Measurements from ENCODE around the gene ZNF652. TPM values are rescaled to one million over a fixed set of nuclear protein-coding genes. Genes with fewer than 3 reads are reported as not detected.

ZNF652 gene
- total and polyA plus RNA-seq, 2 of the 4 experiments (the other 2 are of a cell fraction), result 3.6 to 8.8 TPM

DNA sequence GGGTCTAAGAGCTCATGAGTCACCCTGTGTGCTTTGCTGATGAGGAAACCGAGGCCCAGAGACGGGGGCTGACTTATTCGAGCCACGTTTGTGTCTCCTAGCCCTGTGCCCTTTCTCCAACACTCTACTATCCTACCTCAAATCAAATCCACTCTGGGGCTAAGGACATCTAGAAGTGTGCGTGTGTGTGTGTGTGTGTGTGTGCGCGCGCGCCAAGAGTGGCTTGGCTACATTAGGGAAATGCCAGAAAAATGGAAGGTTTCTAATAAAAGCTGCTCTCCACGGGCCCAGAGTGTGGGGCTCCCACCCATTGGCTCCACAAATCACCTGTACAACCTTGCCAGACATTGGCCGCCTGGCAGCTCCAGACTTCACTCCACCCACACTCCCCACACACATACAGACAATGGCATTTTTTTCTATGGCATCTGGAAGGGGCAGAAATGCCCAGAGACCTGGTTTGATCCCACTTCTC is 101.2 kb downstream of the ZNF652 start:
- H3K4ac ChIP-seq (ENCODE audit: low read depth, low read length), result peak overlapping the region; percentile 47
- H2BK15ac ChIP-seq (ENCODE audit: low read depth, low read length), result no peak overlapping the region
- H3K18ac ChIP-seq (ENCODE audit: low read depth, low read length), result peak overlapping the region; percentile 63; the same call in 1 of the 2 replicates
- H3K9me1 ChIP-seq (ENCODE audit: insufficient read depth, low read length), result no peaks in the 10 kb centered on the region
- peak overlapping the region; percentile 28 to 78; a peak in 3 of 4 replicates for H4K8ac ChIP-seq (ENCODE audit: low read depth in 2 of 2, low read length in 2 of 2)
- no peak overlapping the region for H3K56ac ChIP-seq (ENCODE audit: extremely low read depth, insufficient read depth, low read length)
- H3K4me3 ChIP-seq (ENCODE audit: insufficient read depth, low read depth, low read length), result peak overlapping the region; percentile 46; the same call in 1 of the 2 replicates
- ChIA-PET POLR2A (ENCODE audit: unreplicated experiment) (interaction anchor here (0.7 to 1.0 kb wide), 2 partner anchors 26 to 486 kb away, joined by 4 read pairs; no protein-coding TSS in a partner anchor), CTCF (interaction anchor here (0.7 kb wide), 3 partner anchors 25 to 1076 kb away, joined by 3 to 11 read pairs (median 4); no protein-coding TSS in a partner anchor)
- in situ Hi-C loops (cut with MboI; ENCODE audit: low sequenced_read_pairs) (no loop called here), dilution Hi-C loops (cut with HindIII; ENCODE audit: low sequenced_read_pairs, unreplicated experiment) (no loop called here), intact Hi-C loops (cut with micrococcal nuclease) (no loop called here)
- no peaks in the 10 kb centered on the region for H4K20me1 ChIP-seq (ENCODE audit: insufficient read depth, low read length)
- TF ChIP-seq SMC3 (IDR thresholded peaks at IDR 0.05; ENCODE audit: low read depth, low read length), result no peak
- TF ChIP-seq NFE2L2 (IDR thresholded peaks at IDR 0.05; ENCODE audit: low read depth, low read length), result no peak
- peak; percentile 68 for TF ChIP-seq FOS (IDR thresholded peaks at IDR 0.05; ENCODE audit: low read depth, low read length)
- peak; percentile 64 for TF ChIP-seq CEBPB (IDR thresholded peaks at IDR 0.05; ENCODE audit: low read depth, low read length)
- no peak for TF ChIP-seq MAZ (IDR thresholded peaks at IDR 0.05; ENCODE audit: borderline replicate concordance, low read depth, low read length)
- H2BK120ac ChIP-seq (ENCODE audit: low read depth, low read length), result peak overlapping the region; percentile 39; the same call in 1 of the 2 replicates
- no peaks in the 10 kb centered on the region for H3K9me3 ChIP-seq (ENCODE audit: control insufficient read depth, insufficient read depth, low read length)
- peak; percentile 82 for DNase-seq
- H3K23ac ChIP-seq (ENCODE audit: low read depth, low read length), result 0 out of 2 replicates have a peak overlapping the region, but pooled peaks have one; percentile 2
- H2AK9ac ChIP-seq (replicated peaks; ENCODE audit: low read depth, low read length, poor library complexity), result no peak overlapping the region
- no peaks in the 10 kb centered on the region for H3K79me1 ChIP-seq (ENCODE audit: low read depth in 1 of 2, low read length in 2 of 2)
- no peak overlapping the region; the same call in 1 of the 2 replicates for H2AK5ac ChIP-seq (ENCODE audit: low read depth, low read length)
- peaks cover 2% of the 10 kb centered on the region; the same call in 1 of the 2 replicates for H3K4me1 ChIP-seq (ENCODE audit: control insufficient read depth, insufficient read depth, low read length)
- no peaks in the 10 kb centered on the region for H3K36me3 ChIP-seq (ENCODE audit: control insufficient read depth, insufficient read depth, low read length)
- H3K9ac ChIP-seq (ENCODE audit: low read depth, low read length), result no peak overlapping the region
- no peak overlapping the region for H3K14ac ChIP-seq (replicated peaks; ENCODE audit: low read depth, low read length)
- no peaks in the 10 kb centered on the region for H3K27me3 ChIP-seq (ENCODE audit: control insufficient read depth, insufficient read depth, low read length)
- 100% methylated on average over 1 of the region's 11 CpGs; no CpG with 5 or more reads in 1 of the 2 experiments for WGBS, 2 experiments (ENCODE audit: extremely low coverage in 2 of 2, insufficient read length in 1 of 2)
- no peak overlapping the region; the same call in 1 of the 2 replicates for H3K27ac ChIP-seq (ENCODE audit: insufficient read depth, low read length)
- peak overlapping the region; percentile 82 for H4K5ac ChIP-seq (ENCODE audit: low read depth, low read length)
- no TSS peak for BruUV-seq (replicated peaks)
- peak overlapping the region; percentile 25 for H2BK5ac ChIP-seq (ENCODE audit: low read depth, low read length, poor library complexity, severe bottlenecking)
- peak overlapping the region; percentile 66 for H3K4me2 ChIP-seq (ENCODE audit: low read depth, low read length)
- H2AFZ ChIP-seq (replicated peaks; ENCODE audit: low read length, poor library complexity), result peak overlapping the region; percentile 96
- no peak overlapping the region for H2BK20ac ChIP-seq (ENCODE audit: low read depth, low read length)
- H4K91ac ChIP-seq (ENCODE audit: insufficient read depth, low read depth, low read length), result no peak overlapping the region
- ATAC-seq (ENCODE audit: low read depth), result no peak

Data from IMR-90 (cell line).